A673 (cell line): ENCODE results near the gene SCEL. TPM values are rescaled to one million over a fixed set of nuclear protein-coding genes. Genes with fewer than 3 reads are reported as not detected.

Source experiments
- BruUV-seq: library from RNA; stranded (reverse); fragments of 400-500 nt; replicated peaks from 2 replicates; lab custom pipeline; 2021; lab: Mats Ljungman, UMichigan
- CTCF ChIA-PET: fragments of 300-600 bp; sonication (Branson Sonifier 250); formaldehyde crosslinking; loops from one replicate; lab custom pipeline; 2022; ENCODE audit warnings: antibody characterized with exemption; lab: Charles Lee
- POLR2A ChIA-PET: fragments of 300-600 bp; sonication (Branson Sonifier 250); formaldehyde crosslinking; loops from one replicate; lab custom pipeline; 2022; ENCODE audit warnings: antibody characterized with exemption; ENCODE audit not compliant: low non-redundant PET; lab: Charles Lee
- DNase-seq: peaks from one replicate; pipeline ENCODE4 v3.0.0-alpha.2; 2015; ENCODE audit warnings: low spot score
- H3K27ac ChIP-seq: fragments of 200-600 bp; sonication (generic); 2 replicates; pipeline ENCODE4 v1.5.1; 2016; ENCODE audit warnings: mixed run types, low read depth, mild to moderate bottlenecking, mixed read lengths, antibody characterized with exemption, low read length; ENCODE audit not compliant: poor library complexity, severe bottlenecking
- H3K27me3 ChIP-seq: fragments of 200-600 bp; sonication (generic); replicated peaks from 2 replicates; pipeline ENCODE4 v1.6.1; 2017; ENCODE audit warnings: mixed run types, low read depth, mild to moderate bottlenecking, mixed read lengths, antibody characterized with exemption, low read length; ENCODE audit not compliant: insufficient read depth, poor library complexity
- H3K36me3 ChIP-seq: fragments of 200-600 bp; sonication (generic); 2 replicates; pipeline ENCODE4 v1.6.1; 2016; ENCODE audit warnings: mixed run types, mild to moderate bottlenecking, mixed read lengths, antibody characterized with exemption, low read length; ENCODE audit not compliant: insufficient read depth, poor library complexity, severe bottlenecking
- H3K4me1 ChIP-seq: fragments of 200-600 bp; sonication (generic); 2 replicates; pipeline ENCODE4 v1.6.1; 2017; ENCODE audit warnings: mixed run types, mild to moderate bottlenecking, mixed read lengths, antibody characterized with exemption, low read length; ENCODE audit not compliant: insufficient read depth, poor library complexity, severe bottlenecking
- H3K4me3 ChIP-seq: fragments of 200-600 bp; sonication (generic); 2 replicates; pipeline ENCODE4 v1.5.1; 2016; ENCODE audit warnings: low read depth, mixed run types, mild to moderate bottlenecking, mixed read lengths, low read length; ENCODE audit not compliant: poor library complexity, severe bottlenecking
- H3K9me3 ChIP-seq: fragments of 200-600 bp; sonication (generic); 2 replicates; pipeline ENCODE4 v1.6.1; 2016; ENCODE audit warnings: mixed run types, low read depth, mild to moderate bottlenecking, mixed read lengths, antibody characterized with exemption, low read length; ENCODE audit not compliant: poor library complexity, severe bottlenecking
- EZH2 ChIP-seq: fragments of 200-600 bp; sonication (generic); IDR thresholded peaks from 2 replicates; pipeline ENCODE4 v1.6.1; 2017; ENCODE audit warnings: borderline replicate concordance, low read depth, mild to moderate bottlenecking, mixed read lengths, antibody characterized with exemption, low read length; ENCODE audit not compliant: poor library complexity, severe bottlenecking
- intact Hi-C: fragments of 100-400 bp; cut with micrococcal nuclease; formaldehyde crosslinking; loops from one replicate; pipeline ENCODE4 v1.10.0; 2022; ENCODE audit not compliant: unreplicated experiment
- total RNA-seq: library from RNA; stranded (reverse); gene quantifications from 2 replicates; pipeline ENCODE4 v1.2.3, GENCODE V29; 2021
- TF ChIP-seq, protein P1 (sequence below): fragments of 300-800, 200-600 bp; sonication (generic); conservative IDR thresholded peaks from 2 replicates; pipeline ENCODE4 v1.5.1; 2017; ENCODE audit warnings: low read depth, mild to moderate bottlenecking, antibody characterized with exemption, low read length, moderate library complexity, mixed read lengths

Gene SCEL
- total RNA-seq, 1 experiment from 2014 or later, result not detected

DNA sequence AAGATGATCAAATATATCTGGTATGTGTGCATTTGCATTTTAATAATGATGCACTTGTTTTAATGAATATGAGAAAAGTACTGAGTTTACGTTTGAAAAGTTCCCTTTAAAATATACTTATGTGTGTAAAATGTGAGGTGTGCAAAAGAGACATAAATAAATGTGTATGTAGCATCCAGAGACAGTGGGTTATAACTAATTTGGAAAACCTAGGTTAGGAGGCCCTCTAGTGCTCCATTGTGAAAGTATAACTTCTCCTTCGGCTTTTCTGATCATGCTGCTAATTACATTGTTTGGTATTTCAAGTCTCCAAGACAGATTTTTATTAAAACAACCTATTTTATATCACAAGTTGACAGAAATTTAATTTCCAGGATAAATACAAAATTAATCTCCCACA lies 30.1 kb downstream of the SCEL start:
- Histone ChIP-seq H3K4me1 (peaks cover 4% of the 10 kb centered on the region), H3K4me3 (no peak overlapping the region), H3K36me3 (no peaks in the 10 kb centered on the region), H3K27me3 (no peaks in the 10 kb centered on the region), H3K9me3 (no peaks in the 10 kb centered on the region), H3K27ac (no peak overlapping the region)
- TF ChIP-seq EZH2, result no peak
- TF ChIP-seq, protein P1, sequence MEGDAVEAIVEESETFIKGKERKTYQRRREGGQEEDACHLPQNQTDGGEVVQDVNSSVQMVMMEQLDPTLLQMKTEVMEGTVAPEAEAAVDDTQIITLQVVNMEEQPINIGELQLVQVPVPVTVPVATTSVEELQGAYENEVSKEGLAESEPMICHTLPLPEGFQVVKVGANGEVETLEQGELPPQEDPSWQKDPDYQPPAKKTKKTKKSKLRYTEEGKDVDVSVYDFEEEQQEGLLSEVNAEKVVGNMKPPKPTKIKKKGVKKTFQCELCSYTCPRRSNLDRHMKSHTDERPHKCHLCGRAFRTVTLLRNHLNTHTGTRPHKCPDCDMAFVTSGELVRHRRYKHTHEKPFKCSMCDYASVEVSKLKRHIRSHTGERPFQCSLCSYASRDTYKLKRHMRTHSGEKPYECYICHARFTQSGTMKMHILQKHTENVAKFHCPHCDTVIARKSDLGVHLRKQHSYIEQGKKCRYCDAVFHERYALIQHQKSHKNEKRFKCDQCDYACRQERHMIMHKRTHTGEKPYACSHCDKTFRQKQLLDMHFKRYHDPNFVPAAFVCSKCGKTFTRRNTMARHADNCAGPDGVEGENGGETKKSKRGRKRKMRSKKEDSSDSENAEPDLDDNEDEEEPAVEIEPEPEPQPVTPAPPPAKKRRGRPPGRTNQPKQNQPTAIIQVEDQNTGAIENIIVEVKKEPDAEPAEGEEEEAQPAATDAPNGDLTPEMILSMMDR, result peak; percentile 77
- DNase-seq, result peak; percentile 79
- POLR2A ChIA-PET, result interaction anchor here (0.6 kb wide), 1 partner anchor 87 kb away, joined by 17 read pairs; no protein-coding TSS in a partner anchor
- CTCF ChIA-PET, result interaction anchor here (1.1 kb wide), 1 partner anchor 72 kb away, joined by 5 read pairs; no protein-coding TSS in a partner anchor
- BruUV-seq, result no TSS peak
- intact Hi-C loops, result loop anchor here (1.0 to 10.0 kb wide), 5 partner anchors 43 to 541 kb away; partner anchors contain the start of genes FBXL3 and MYCBP2

GRCh38 chr13:77571956-77572355 lies 36.5 kb downstream of the SCEL start:
- no peak for DNase-seq
- Histone ChIP-seq H3K36me3 (no peaks in the 10 kb centered on the region), H3K9me3 (no peaks in the 10 kb centered on the region), H3K27me3 (no peaks in the 10 kb centered on the region), H3K27ac (no peak overlapping the region), H3K4me1 (peaks cover 4% of the 10 kb centered on the region), H3K4me3 (no peak overlapping the region)
- TF ChIP-seq, protein P1, result no peak
- TF ChIP-seq EZH2, result no peak
- intact Hi-C loops, result no loop called here
- BruUV-seq, result no TSS peak
- POLR2A ChIA-PET, result no interaction called here
- CTCF ChIA-PET, result no interaction called here

GRCh38 chr13:77574096-77574495 lies 38.6 kb downstream of the SCEL start:
- intact Hi-C loops, result no loop called here
- H3K27ac ChIP-seq, result no peak overlapping the region
- BruUV-seq, result no TSS peak
- ChIA-PET CTCF (no interaction called here), POLR2A (no interaction called here)
- H3K27me3 ChIP-seq, result no peaks in the 10 kb centered on the region
- H3K4me3 ChIP-seq, result no peak overlapping the region
- no peaks in the 10 kb centered on the region for H3K9me3 ChIP-seq
- peaks cover 4% of the 10 kb centered on the region for H3K4me1 ChIP-seq
- no peak for DNase-seq
- no peaks in the 10 kb centered on the region for H3K36me3 ChIP-seq
- TF ChIP-seq, protein P1, result no peak
- no peak for TF ChIP-seq EZH2
